Measurements from ENCODE around the gene KCNH8.

GRCh38 chr3:19331931-19332330, 183.6 kb downstream of the KCNH8 start:
- TF ChIP-seq REST (IDR thresholded peaks at IDR 0.05; ENCODE audit: borderline replicate concordance) (no peak), EZH2 (IDR thresholded peaks at IDR 0.05; ENCODE audit: borderline replicate concordance, insufficient read depth, low read length, poor library complexity, severe bottlenecking) (no peak), RAD21 (conservative IDR thresholded peaks at IDR 0.05) (no peak), POLR2AphosphoS5 (IDR thresholded peaks at IDR 0.05) (no peak), TAF1 (IDR thresholded peaks at IDR 0.05; ENCODE audit: low read depth) (no peak), EP300 (conservative IDR thresholded peaks at IDR 0.05; ENCODE audit: poor library complexity, severe bottlenecking) (no peak), SMC3 (conservative IDR thresholded peaks at IDR 0.05; ENCODE audit: poor library complexity) (no peak), MXI1 (conservative IDR thresholded peaks at IDR 0.05; ENCODE audit: poor library complexity, severe bottlenecking) (no peak)
- TF ChIP-seq, protein P1, sequence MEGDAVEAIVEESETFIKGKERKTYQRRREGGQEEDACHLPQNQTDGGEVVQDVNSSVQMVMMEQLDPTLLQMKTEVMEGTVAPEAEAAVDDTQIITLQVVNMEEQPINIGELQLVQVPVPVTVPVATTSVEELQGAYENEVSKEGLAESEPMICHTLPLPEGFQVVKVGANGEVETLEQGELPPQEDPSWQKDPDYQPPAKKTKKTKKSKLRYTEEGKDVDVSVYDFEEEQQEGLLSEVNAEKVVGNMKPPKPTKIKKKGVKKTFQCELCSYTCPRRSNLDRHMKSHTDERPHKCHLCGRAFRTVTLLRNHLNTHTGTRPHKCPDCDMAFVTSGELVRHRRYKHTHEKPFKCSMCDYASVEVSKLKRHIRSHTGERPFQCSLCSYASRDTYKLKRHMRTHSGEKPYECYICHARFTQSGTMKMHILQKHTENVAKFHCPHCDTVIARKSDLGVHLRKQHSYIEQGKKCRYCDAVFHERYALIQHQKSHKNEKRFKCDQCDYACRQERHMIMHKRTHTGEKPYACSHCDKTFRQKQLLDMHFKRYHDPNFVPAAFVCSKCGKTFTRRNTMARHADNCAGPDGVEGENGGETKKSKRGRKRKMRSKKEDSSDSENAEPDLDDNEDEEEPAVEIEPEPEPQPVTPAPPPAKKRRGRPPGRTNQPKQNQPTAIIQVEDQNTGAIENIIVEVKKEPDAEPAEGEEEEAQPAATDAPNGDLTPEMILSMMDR (IDR thresholded peaks at IDR 0.05; ENCODE audit: poor library complexity, severe bottlenecking), result no peak
